Sigmoid colon (tissue), 7 donors: Measurements from ENCODE around the gene ISX. TPM values are rescaled to one million over a fixed set of nuclear protein-coding genes. Genes with fewer than 3 reads are reported as not detected.

Experiments used
- DNase-seq: peaks from one replicate; pipeline ENCODE4 v3.0.0-alpha.2; 2019
- H3K27ac ChIP-seq, 4 donors: fragments of 200-600 bp; sonication (generic); one replicate each; pipeline ENCODE4 v1.5.1; 2016 to 2019; ENCODE audit warnings: mild to moderate bottlenecking in 1 of 4
- H3K27me3 ChIP-seq, 3 donors: fragments of 200-600 bp; sonication (generic); one replicate each; pipeline ENCODE4 v1.5.1; 2019; ENCODE audit warnings: mild to moderate bottlenecking in 1 of 3
- H3K36me3 ChIP-seq, 4 donors: fragments of 200-600 bp; sonication (generic); one replicate each; pipeline ENCODE4 v1.5.1; 2016 to 2019
- H3K4me1 ChIP-seq, 4 donors: fragments of 200-600 bp; sonication (generic); one replicate each; pipeline ENCODE4 v1.5.1; 2017 to 2019
- H3K4me3 ChIP-seq, 4 donors: fragments of 200-600 bp; sonication (generic); one replicate each; pipeline ENCODE4 v1.5.1; 2017 to 2019; ENCODE audit warnings: mild to moderate bottlenecking in 2 of 4, moderate library complexity in 1 of 4
- H3K9me3 ChIP-seq, 4 donors: fragments of 200-600 bp in 3 of 4; sonication (generic) in 3 of 4; one replicate each; pipeline versions ENCODE4 v1.5.1 to v1.6.1; 2013 to 2019
- EP300 ChIP-seq, 4 donors: sonication (generic); formaldehyde crosslinking; IDR thresholded peaks; one replicate each; pipeline ENCODE4 v1.6.1; 2017; ENCODE audit warnings: antibody characterized with exemption in 4 of 4
- POLR2A ChIP-seq, 2 donors: fragments of 450-650 bp; IDR thresholded peaks; one replicate each; pipeline ENCODE4 v1.6.1; 2016; ENCODE audit warnings: antibody characterized with exemption in 2 of 2, mild to moderate bottlenecking in 2 of 2, moderate library complexity in 2 of 2
- POLR2AphosphoS5 ChIP-seq, 4 donors: sonication (generic); formaldehyde crosslinking; IDR thresholded peaks; one replicate each; pipeline ENCODE4 v1.6.1; 2017; ENCODE audit warnings: antibody characterized with exemption in 4 of 4
- WGBS, 2 donors: extraction: QIAGEN DNeasy Blood & Tissue Kit; methylation state at CpG; one replicate each; pipeline ENCODE4 v1.1.7; 2013; 5-methylcytosine and 5-hydroxymethylcytosine counted together
- intact Hi-C: fragments of 100-400 bp; cut with DNase I; formaldehyde crosslinking; loops from one replicate; pipeline ENCODE4 v1.15.1; 2023
- polyA plus RNA-seq, 3 donors: library from polyadenylated mRNA; stranded (reverse); fragments of 200-250 nt; gene quantifications; one replicate each; pipeline ENCODE4 v1.2.3, GENCODE V29; 2013
- total RNA-seq, 4 donors: library from RNA; depleted of rRNA; stranded (reverse); fragments of >200 nt; gene quantifications; one replicate each; pipeline ENCODE4 v1.1.0, GENCODE V29; 2016
- TF ChIP-seq, protein P1 (sequence below), 4 experiments: fragments of 450-650 bp in 3 of 4; fragments of 200-600 bp in 1 of 4; IDR thresholded peaks; one replicate each; pipeline ENCODE4 v1.5.1; 2016 to 2019; ENCODE audit warnings: antibody characterized with exemption in 4 of 4, mild to moderate bottlenecking in 3 of 4, moderate library complexity in 2 of 4
- donor health status: healthy with polysubstance abuse.
- donor health status: Bipolar disorder and iron deficiency.
- donor health status: healthy.

Gene ISX
- total and polyA plus RNA-seq, 7 donors: 0.83 to 73.8 (median 41.4) TPM; not detected in 3

DNA sequence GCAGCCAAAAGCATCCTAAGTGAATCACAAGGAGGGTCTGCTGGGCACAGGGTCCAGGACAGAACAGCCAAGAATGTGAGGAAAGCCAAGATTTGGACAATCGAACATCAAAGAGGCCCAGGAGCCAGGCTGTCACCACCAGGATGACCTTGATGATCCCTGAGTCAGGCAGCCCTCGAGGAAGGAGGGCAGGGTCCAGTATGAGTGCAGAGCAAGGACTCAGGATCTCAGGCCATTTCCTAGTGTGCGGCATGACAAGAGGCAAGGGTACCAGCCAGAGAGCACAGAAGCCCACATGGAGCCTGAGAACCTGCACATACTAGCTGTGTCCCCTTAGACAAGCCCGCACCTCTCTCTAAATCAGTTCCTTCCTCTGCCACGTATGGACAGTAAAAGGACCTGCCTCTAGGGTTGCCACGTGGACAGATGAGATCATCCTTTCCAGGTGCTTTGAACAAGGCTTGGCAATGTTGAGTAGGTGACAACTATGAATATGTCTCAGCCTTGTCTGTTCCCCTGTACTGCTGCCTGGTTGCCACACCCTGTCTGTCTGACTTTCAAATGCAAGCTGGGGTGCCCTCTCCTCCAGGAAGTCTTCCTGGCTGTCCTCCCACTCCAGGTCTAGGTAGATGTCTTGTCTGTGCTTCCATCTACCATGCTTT is 32.2 kb upstream of the ISX start:
- Histone ChIP-seq H3K9me3 (no peaks in the 10 kb centered on the region), H3K27ac (no peak overlapping the region), H3K4me3 (no peak overlapping the region), H3K27me3 (peaks cover 0 to 5% (median 0%) of the 10 kb centered on the region in 3 donors), H3K36me3 (no peaks in the 10 kb centered on the region), H3K4me1 (peaks cover 0 to 6% (median 0%) of the 10 kb centered on the region in 4 donors)
- intact Hi-C loops: no loop called here
- no peak for TF ChIP-seq POLR2AphosphoS5 (IDR thresholded peaks at IDR 0.05)
- TF ChIP-seq, protein P1, sequence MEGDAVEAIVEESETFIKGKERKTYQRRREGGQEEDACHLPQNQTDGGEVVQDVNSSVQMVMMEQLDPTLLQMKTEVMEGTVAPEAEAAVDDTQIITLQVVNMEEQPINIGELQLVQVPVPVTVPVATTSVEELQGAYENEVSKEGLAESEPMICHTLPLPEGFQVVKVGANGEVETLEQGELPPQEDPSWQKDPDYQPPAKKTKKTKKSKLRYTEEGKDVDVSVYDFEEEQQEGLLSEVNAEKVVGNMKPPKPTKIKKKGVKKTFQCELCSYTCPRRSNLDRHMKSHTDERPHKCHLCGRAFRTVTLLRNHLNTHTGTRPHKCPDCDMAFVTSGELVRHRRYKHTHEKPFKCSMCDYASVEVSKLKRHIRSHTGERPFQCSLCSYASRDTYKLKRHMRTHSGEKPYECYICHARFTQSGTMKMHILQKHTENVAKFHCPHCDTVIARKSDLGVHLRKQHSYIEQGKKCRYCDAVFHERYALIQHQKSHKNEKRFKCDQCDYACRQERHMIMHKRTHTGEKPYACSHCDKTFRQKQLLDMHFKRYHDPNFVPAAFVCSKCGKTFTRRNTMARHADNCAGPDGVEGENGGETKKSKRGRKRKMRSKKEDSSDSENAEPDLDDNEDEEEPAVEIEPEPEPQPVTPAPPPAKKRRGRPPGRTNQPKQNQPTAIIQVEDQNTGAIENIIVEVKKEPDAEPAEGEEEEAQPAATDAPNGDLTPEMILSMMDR (IDR thresholded peaks at IDR 0.05): no peak
- 54 to 70% methylated on average over 6 of the region's 6 CpGs for WGBS, 2 donors
- no peak for DNase-seq

- 55 to 59% methylated on average over 3 of the region's 3 CpGs for WGBS, 2 donors
- no peak for TF ChIP-seq POLR2A (IDR thresholded peaks at IDR 0.05)
- TF ChIP-seq, protein P1 (IDR thresholded peaks at IDR 0.05): no peak
- no peak for TF ChIP-seq EP300 (IDR thresholded peaks at IDR 0.05)
- TF ChIP-seq POLR2AphosphoS5 (IDR thresholded peaks at IDR 0.05): no peak
- no peak for DNase-seq
- Histone ChIP-seq H3K9me3 (no peaks in the 10 kb centered on the region), H3K36me3 (no peaks in the 10 kb centered on the region), H3K4me3 (no peak overlapping the region), H3K4me1 (peaks cover 0 to 12% (median 5%) of the 10 kb centered on the region in 4 donors), H3K27me3 (peaks cover 0 to 4% (median 0%) of the 10 kb centered on the region in 3 donors), H3K27ac (no peak overlapping the region)
- intact Hi-C loops: no loop called here
These were observed 31.0 kb upstream of the ISX start for GRCh38 chr22:35034963-35035362.

- peaks cover 0 to 13% (median 6%) of the 10 kb centered on the region in 4 donors for H3K4me1 ChIP-seq
- WGBS, 2 donors: 59 to 61% methylated on average over 4 of the region's 4 CpGs
- no peak for DNase-seq
- H3K36me3 ChIP-seq: no peaks in the 10 kb centered on the region
- no peak overlapping the region for H3K27ac ChIP-seq
- intact Hi-C loops: no loop called here
- TF ChIP-seq, protein P1 (IDR thresholded peaks at IDR 0.05): no peak
- TF ChIP-seq POLR2A (IDR thresholded peaks at IDR 0.05) (no peak), POLR2AphosphoS5 (IDR thresholded peaks at IDR 0.05) (no peak), EP300 (IDR thresholded peaks at IDR 0.05) (no peak)
- H3K9me3 ChIP-seq: no peaks in the 10 kb centered on the region
- no peak overlapping the region for H3K4me3 ChIP-seq
- no peaks in the 10 kb centered on the region for H3K27me3 ChIP-seq
These were observed 28.9 kb upstream of the ISX start for GRCh38 chr22:35037089-35037488.

DNA sequence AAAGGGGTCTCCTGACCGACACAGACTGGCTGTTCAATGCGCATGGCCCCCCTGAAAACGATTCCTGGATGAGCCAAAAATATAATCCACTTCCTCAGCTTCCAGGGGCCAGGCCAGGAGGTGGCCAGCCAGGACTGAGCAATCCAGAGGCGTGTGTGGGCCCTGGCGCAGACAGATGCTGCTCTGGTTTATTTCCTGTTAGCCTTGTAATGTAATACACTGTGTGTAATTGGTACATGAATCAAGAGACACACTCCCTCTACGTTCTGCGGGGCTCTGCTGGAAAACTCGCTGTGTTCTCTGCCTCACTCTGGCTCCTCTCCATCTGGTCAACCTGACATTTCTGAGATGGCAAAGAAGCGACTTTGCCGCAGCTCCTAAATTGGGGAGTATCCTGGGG is 26.3 kb upstream of the ISX start:
- Histone ChIP-seq H3K27ac (no peak overlapping the region), H3K4me1 (peaks cover 0 to 13% (median 6%) of the 10 kb centered on the region in 4 donors), H3K36me3 (no peaks in the 10 kb centered on the region), H3K9me3 (no peaks in the 10 kb centered on the region), H3K4me3 (no peak overlapping the region), H3K27me3 (peaks cover 0 to 4% (median 0%) of the 10 kb centered on the region in 3 donors)
- 57 to 69% methylated on average over 10 of the region's 10 CpGs for WGBS, 2 donors
- intact Hi-C loops: no loop called here
- TF ChIP-seq, protein P1 (IDR thresholded peaks at IDR 0.05): no peak
- peak in 1 of 4 donors; percentile 32 for TF ChIP-seq POLR2AphosphoS5 (IDR thresholded peaks at IDR 0.05)
- DNase-seq: no peak
